Medulla oblongata (tissue), 1 donor: ENCODE measurements around the gene C1orf141.
"Not testable (repeated sequence)": the region's sequence is repeated elsewhere in the genome, so short reads cannot be mapped to it uniquely, and the experiment has no call there.

Experiments used
- DNase-seq: peaks from one replicate; pipeline ENCODE4 v3.0.0-alpha.2; 2015; ENCODE audit errors: extremely low spot score

Gene C1orf141

GRCh38 chr1:67142931-67143330, 8.2 kb upstream of the C1orf141 start:
- DNase-seq = no peak

GRCh38 chr1:67141832-67142231, 7.1 kb upstream of the C1orf141 start:
- DNase-seq = not testable (repeated sequence)

- DNase-seq = no peak
Measured at GRCh38 chr1:67140460-67140859, 5.7 kb upstream of the C1orf141 start.

- DNase-seq = no peak
Measured at GRCh38 chr1:67138813-67139499, 4.2 kb upstream of the C1orf141 start.

GRCh38 chr1:67137307-67137753, 2.6 kb upstream of the C1orf141 start:
- no peak for DNase-seq

GRCh38 chr1:67135354-67135753, 584 bp upstream of the C1orf141 start:
- DNase-seq = no peak

- DNase-seq = no peak
Measured at GRCh38 chr1:67133177-67133576, 1.6 kb downstream of the C1orf141 start.

GRCh38 chr1:67130673-67131072, 4.1 kb downstream of the C1orf141 start:
- no peak for DNase-seq

GRCh38 chr1:67126974-67127373, 7.8 kb downstream of the C1orf141 start:
- no peak for DNase-seq

- DNase-seq = no peak
Measured at GRCh38 chr1:67126111-67126746, 8.5 kb downstream of the C1orf141 start.

GRCh38 chr1:67124455-67124854, 10.3 kb downstream of the C1orf141 start:
- no peak for DNase-seq

- DNase-seq = no peak
Measured at GRCh38 chr1:67120855-67121619, 13.7 kb downstream of the C1orf141 start.

- DNase-seq = no peak
Measured at GRCh38 chr1:67118646-67119045, 16.1 kb downstream of the C1orf141 start.

- no peak for DNase-seq
Measured at GRCh38 chr1:67118191-67118590, 16.6 kb downstream of the C1orf141 start.

- DNase-seq = no peak
Measured at GRCh38 chr1:67114162-67114561, 20.6 kb downstream of the C1orf141 start.

- DNase-seq = no peak
Measured at GRCh38 chr1:67110352-67110751, 24.4 kb downstream of the C1orf141 start.

GRCh38 chr1:67105508-67105907, 29.3 kb downstream of the C1orf141 start:
- no peak for DNase-seq

- no peak for DNase-seq
Measured at GRCh38 chr1:67103548-67103947, 31.2 kb downstream of the C1orf141 start.

- no peak for DNase-seq
Measured at GRCh38 chr1:67100833-67101232, 33.9 kb downstream of the C1orf141 start.

GRCh38 chr1:67097305-67097704, 37.5 kb downstream of the C1orf141 start:
- DNase-seq = no peak

- DNase-seq = no peak
Measured at GRCh38 chr1:67094191-67094590, 40.6 kb downstream of the C1orf141 start.

GRCh38 chr1:67089685-67090208, 45.0 kb downstream of the C1orf141 start:
- no peak for DNase-seq
